ENCODE results near the gene MAP2K6.

MAP2K6 gene

GRCh38 chr17:69492410-69493071 is 78.0 kb downstream of the MAP2K6 start:
- no peak for DNase-seq (ENCODE audit: low read depth)

GRCh38 chr17:69495787-69496186 is 81.3 kb downstream of the MAP2K6 start:
- no peak for DNase-seq (ENCODE audit: low read depth)

GRCh38 chr17:69497161-69497560 is 82.7 kb downstream of the MAP2K6 start:
- no peak for DNase-seq (ENCODE audit: low read depth)

GRCh38 chr17:69499318-69499717 is 84.8 kb downstream of the MAP2K6 start:
- no peak for DNase-seq (ENCODE audit: low read depth)

GRCh38 chr17:69500911-69501429 is 86.5 kb downstream of the MAP2K6 start:
- DNase-seq (ENCODE audit: low read depth), result no peak

GRCh38 chr17:69501591-69502468 is 87.3 kb downstream of the MAP2K6 start:
- no peak for DNase-seq (ENCODE audit: low read depth)

GRCh38 chr17:69503711-69504110 is 89.2 kb downstream of the MAP2K6 start:
- no peak for DNase-seq (ENCODE audit: low read depth)

- no peak for DNase-seq (ENCODE audit: low read depth)
These were observed 91.2 kb downstream of the MAP2K6 start for GRCh38 chr17:69505740-69506139.

GRCh38 chr17:69506489-69506888 is 92.0 kb downstream of the MAP2K6 start:
- DNase-seq (ENCODE audit: low read depth), result no peak

- DNase-seq (ENCODE audit: low read depth), result no peak
These were observed 94.3 kb downstream of the MAP2K6 start for GRCh38 chr17:69508814-69509213.

- DNase-seq (ENCODE audit: low read depth), result no peak
These were observed 96.8 kb downstream of the MAP2K6 start for GRCh38 chr17:69511250-69511649.

- no peak for DNase-seq (ENCODE audit: low read depth)
These were observed 98.4 kb downstream of the MAP2K6 start for GRCh38 chr17:69512946-69513345.

- DNase-seq (ENCODE audit: low read depth), result no peak
These were observed 101.7 kb downstream of the MAP2K6 start for GRCh38 chr17:69516225-69516624.

GRCh38 chr17:69516911-69517310 is 102.4 kb downstream of the MAP2K6 start:
- no peak for DNase-seq (ENCODE audit: low read depth)

GRCh38 chr17:69518951-69519350 is 104.5 kb downstream of the MAP2K6 start:
- no peak for DNase-seq (ENCODE audit: low read depth)

- no peak for DNase-seq (ENCODE audit: low read depth)
These were observed 108.9 kb downstream of the MAP2K6 start for GRCh38 chr17:69523244-69523861.

GRCh38 chr17:69524854-69525253 is 110.4 kb downstream of the MAP2K6 start:
- DNase-seq (ENCODE audit: low read depth), result no peak

- DNase-seq (ENCODE audit: low read depth), result no peak
These were observed 111.7 kb downstream of the MAP2K6 start for GRCh38 chr17:69525920-69526841.

- no peak for DNase-seq (ENCODE audit: low read depth)
These were observed 113.5 kb downstream of the MAP2K6 start for GRCh38 chr17:69528035-69528434.

- no peak for DNase-seq (ENCODE audit: low read depth)
These were observed 119.2 kb downstream of the MAP2K6 start for GRCh38 chr17:69533481-69534234.

- DNase-seq (ENCODE audit: low read depth), result no peak
These were observed 119.7 kb downstream of the MAP2K6 start for GRCh38 chr17:69534235-69534621.
